ENCODE data around the gene KRT16. TPM values are rescaled to one million over a fixed set of nuclear protein-coding genes. Genes with fewer than 3 reads are reported as not detected.

Gene KRT16
- total and polyA plus RNA-seq, 2 donors from 2014 or later = 3.1 TPM; not detected in 1

DNA sequence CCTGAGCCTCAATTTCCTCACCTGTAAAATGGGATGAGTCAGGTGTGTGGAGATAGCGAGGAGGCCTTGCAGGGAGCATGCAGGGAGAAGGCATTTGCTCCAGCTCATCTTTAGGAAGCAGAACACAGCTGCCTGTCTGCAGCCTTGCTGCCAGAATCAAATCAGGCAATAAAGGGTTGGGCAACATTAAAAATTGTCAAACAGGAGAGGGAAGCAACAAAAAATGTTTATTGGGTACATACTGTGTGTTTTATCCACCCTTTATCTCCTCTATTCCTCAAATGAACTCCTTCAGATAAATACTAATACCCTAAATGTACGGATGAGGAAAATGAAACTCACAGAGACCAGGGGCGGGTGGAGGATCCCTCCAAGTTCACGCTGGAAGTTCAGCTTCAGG lies 12.2 kb downstream of the KRT16 start:
- Histone ChIP-seq H3K27me3 (ENCODE audit: control insufficient read depth, insufficient read depth, low read length) (no peaks in the 10 kb centered on the region), H3K36me3 (ENCODE audit: control insufficient read depth in 2 of 3, insufficient read depth in 3 of 3, low read length in 3 of 3) (no peaks in the 10 kb centered on the region), H3K4me1 (ENCODE audit: control insufficient read depth in 2 of 3, insufficient read depth in 2 of 3, low read depth in 1 of 3, low read length in 3 of 3) (no peaks in the 10 kb centered on the region), H3K9me3 (ENCODE audit: control insufficient read depth in 2 of 3, insufficient read depth in 1 of 3, low read length in 3 of 3) (no peaks in the 10 kb centered on the region), H3K9ac (ENCODE audit: low read length in 3 of 3) (no peak overlapping the region), H3K27ac (ENCODE audit: low read depth in 2 of 2, low read length in 2 of 2) (no peak overlapping the region), H3K4me3 (ENCODE audit: low read length in 3 of 3) (no peak overlapping the region)
- FAIRE-seq (no peak), DNase-seq (no peak)
- intact Hi-C loops (cut with DNase I) = no loop called here
- TF ChIP-seq, protein P1, sequence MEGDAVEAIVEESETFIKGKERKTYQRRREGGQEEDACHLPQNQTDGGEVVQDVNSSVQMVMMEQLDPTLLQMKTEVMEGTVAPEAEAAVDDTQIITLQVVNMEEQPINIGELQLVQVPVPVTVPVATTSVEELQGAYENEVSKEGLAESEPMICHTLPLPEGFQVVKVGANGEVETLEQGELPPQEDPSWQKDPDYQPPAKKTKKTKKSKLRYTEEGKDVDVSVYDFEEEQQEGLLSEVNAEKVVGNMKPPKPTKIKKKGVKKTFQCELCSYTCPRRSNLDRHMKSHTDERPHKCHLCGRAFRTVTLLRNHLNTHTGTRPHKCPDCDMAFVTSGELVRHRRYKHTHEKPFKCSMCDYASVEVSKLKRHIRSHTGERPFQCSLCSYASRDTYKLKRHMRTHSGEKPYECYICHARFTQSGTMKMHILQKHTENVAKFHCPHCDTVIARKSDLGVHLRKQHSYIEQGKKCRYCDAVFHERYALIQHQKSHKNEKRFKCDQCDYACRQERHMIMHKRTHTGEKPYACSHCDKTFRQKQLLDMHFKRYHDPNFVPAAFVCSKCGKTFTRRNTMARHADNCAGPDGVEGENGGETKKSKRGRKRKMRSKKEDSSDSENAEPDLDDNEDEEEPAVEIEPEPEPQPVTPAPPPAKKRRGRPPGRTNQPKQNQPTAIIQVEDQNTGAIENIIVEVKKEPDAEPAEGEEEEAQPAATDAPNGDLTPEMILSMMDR (IDR thresholded peaks at IDR 0.05; ENCODE audit: borderline replicate concordance, extremely low read depth, insufficient read depth) = no peak

DNA sequence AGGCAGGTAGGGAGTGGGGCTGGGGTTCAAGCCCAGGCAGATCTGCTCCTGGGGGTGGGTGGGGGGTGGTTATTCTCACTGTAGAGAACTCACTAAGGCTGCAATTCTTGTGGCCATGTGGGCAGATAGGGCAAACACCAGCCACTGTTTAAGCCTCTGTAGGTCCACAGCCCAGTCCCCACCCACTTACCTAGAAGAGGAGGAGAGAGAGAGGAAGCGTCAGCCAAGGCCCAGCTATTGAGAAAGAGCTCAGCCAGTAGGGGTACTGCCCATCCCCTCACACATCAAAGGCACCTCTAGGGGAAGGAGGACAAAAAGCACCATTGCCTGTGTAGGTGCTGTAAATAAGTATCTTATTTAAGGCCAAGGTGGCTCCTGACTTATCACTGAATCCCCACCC lies 12.9 kb downstream of the KRT16 start:
- no peaks in the 10 kb centered on the region for H3K27me3 ChIP-seq (ENCODE audit: control insufficient read depth, insufficient read depth, low read length)
- FAIRE-seq = no peak
- H3K9ac ChIP-seq (ENCODE audit: low read length in 3 of 3) = no peak overlapping the region
- no peak overlapping the region for H3K27ac ChIP-seq (ENCODE audit: low read depth in 2 of 2, low read length in 2 of 2)
- TF ChIP-seq, protein P1 (IDR thresholded peaks at IDR 0.05; ENCODE audit: borderline replicate concordance, extremely low read depth, insufficient read depth) = no peak
- H3K4me3 ChIP-seq (ENCODE audit: low read length in 3 of 3) = no peak overlapping the region
- intact Hi-C loops (cut with DNase I) = no loop called here
- H3K4me1 ChIP-seq (ENCODE audit: control insufficient read depth in 2 of 3, insufficient read depth in 2 of 3, low read depth in 1 of 3, low read length in 3 of 3) = no peaks in the 10 kb centered on the region
- H3K9me3 ChIP-seq (ENCODE audit: control insufficient read depth in 2 of 3, insufficient read depth in 1 of 3, low read length in 3 of 3) = no peaks in the 10 kb centered on the region
- no peak for DNase-seq
- H3K36me3 ChIP-seq (ENCODE audit: control insufficient read depth in 2 of 3, insufficient read depth in 3 of 3, low read length in 3 of 3) = no peaks in the 10 kb centered on the region

DNA sequence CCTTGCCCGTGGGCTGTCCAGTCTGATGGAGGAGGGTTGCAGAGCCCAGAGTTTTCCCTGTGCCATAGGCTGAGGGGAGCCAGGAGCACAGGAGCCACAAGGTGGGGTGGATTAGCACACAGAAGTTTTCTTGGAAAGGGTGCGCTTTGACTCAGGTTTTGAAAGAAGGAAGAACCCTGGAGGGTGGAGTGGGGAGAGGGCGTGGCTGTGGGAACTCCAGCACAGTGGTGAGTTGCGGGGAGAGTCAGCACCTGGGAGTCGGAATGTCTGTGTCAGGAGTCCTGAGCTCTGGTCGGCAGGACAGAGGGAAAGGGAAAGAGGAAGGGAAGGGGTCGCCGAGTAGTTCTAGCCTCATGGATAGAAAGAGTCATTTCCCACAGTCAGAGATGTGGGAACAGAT lies 17.0 kb downstream of the KRT16 start:
- no peaks in the 10 kb centered on the region for H3K9me3 ChIP-seq (ENCODE audit: control insufficient read depth in 2 of 3, insufficient read depth in 1 of 3, low read length in 3 of 3)
- no peak overlapping the region for H3K27ac ChIP-seq (ENCODE audit: low read depth in 2 of 2, low read length in 2 of 2)
- intact Hi-C loops (cut with DNase I) = no loop called here
- DNase-seq (no peak), FAIRE-seq (no peak)
- H3K4me1 ChIP-seq (ENCODE audit: control insufficient read depth in 2 of 3, insufficient read depth in 2 of 3, low read depth in 1 of 3, low read length in 3 of 3) = no peaks in the 10 kb centered on the region
- H3K9ac ChIP-seq (ENCODE audit: low read length in 3 of 3) = no peak overlapping the region
- no peaks in the 10 kb centered on the region for H3K27me3 ChIP-seq (ENCODE audit: control insufficient read depth, insufficient read depth, low read length)
- TF ChIP-seq, protein P1 (IDR thresholded peaks at IDR 0.05; ENCODE audit: borderline replicate concordance, extremely low read depth, insufficient read depth) = no peak
- no peaks in the 10 kb centered on the region for H3K36me3 ChIP-seq (ENCODE audit: control insufficient read depth in 2 of 3, insufficient read depth in 3 of 3, low read length in 3 of 3)
- H3K4me3 ChIP-seq (ENCODE audit: low read length in 3 of 3) = no peak overlapping the region

DNA sequence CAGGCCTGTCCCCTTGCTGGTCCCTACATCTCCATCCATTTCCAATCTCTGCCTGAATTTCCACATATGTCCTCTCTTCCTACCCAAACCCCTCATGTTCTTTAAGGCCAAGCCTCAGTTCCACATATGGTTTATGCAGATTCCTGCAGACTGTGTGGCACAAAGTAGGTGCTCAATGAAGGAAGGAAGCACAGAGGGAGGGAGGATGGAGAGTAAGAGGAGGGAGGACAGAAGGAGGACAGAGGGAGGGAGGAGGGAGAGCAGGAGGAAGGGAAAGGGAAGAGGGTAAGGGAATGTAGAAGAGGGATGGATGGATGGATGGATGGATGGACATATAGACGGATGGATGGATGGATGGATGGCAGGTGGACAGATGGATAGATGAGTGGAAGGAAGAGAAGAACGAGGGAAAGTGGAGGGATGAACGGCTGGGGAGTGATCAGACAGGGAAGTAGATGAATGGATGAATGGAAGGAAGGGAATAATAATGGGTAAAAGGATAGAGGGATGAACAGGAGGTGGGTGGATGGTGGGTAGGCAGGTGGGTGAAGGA lies 18.1 kb downstream of the KRT16 start:
- FAIRE-seq (no peak), DNase-seq (no peak)
- Histone ChIP-seq H3K27ac (ENCODE audit: low read depth in 2 of 2, low read length in 2 of 2) (no peak overlapping the region), H3K9me3 (ENCODE audit: control insufficient read depth in 2 of 3, insufficient read depth in 1 of 3, low read length in 3 of 3) (no peaks in the 10 kb centered on the region), H3K4me3 (ENCODE audit: low read length in 3 of 3) (no peak overlapping the region), H3K9ac (ENCODE audit: low read length in 3 of 3) (no peak overlapping the region), H3K36me3 (ENCODE audit: control insufficient read depth in 2 of 3, insufficient read depth in 3 of 3, low read length in 3 of 3) (no peaks in the 10 kb centered on the region), H3K27me3 (ENCODE audit: control insufficient read depth, insufficient read depth, low read length) (no peaks in the 10 kb centered on the region), H3K4me1 (ENCODE audit: control insufficient read depth in 2 of 3, insufficient read depth in 2 of 3, low read depth in 1 of 3, low read length in 3 of 3) (no peaks in the 10 kb centered on the region)
- TF ChIP-seq, protein P1 (IDR thresholded peaks at IDR 0.05; ENCODE audit: borderline replicate concordance, extremely low read depth, insufficient read depth) = no peak
- intact Hi-C loops (cut with DNase I) = no loop called here

All from kidney (tissue), 14 donors.